GM12878 (cell line): Measurements from ENCODE around the gene PODN. TPM values are rescaled to one million over a fixed set of nuclear protein-coding genes. Genes with fewer than 3 reads are reported as not detected.

Source experiments
- ATAC-seq: fragments of 200-7000 bp; cut with Tn5 transposase; 3 replicates; pipeline ENCODE4 v1.9.1; 2020; ENCODE audit warnings: mild to moderate bottlenecking, moderate library complexity
- BruUV-seq: library from RNA; stranded (reverse); fragments of 400-500 nt; replicated peaks from 2 replicates; lab custom pipeline; 2021; lab: Mats Ljungman, UMichigan
- CTCF ChIA-PET: fragments of 300-600 bp; sonication (Branson Sonifier 250); formaldehyde crosslinking; extraction: SDS; loops from one replicate; lab custom pipeline; 2021; ENCODE audit warnings: inconsistent platforms; lab: Yijun Ruan, JAX
- POLR2A ChIA-PET: fragments of 350-600 bp; formaldehyde crosslinking; extraction: SDS; loops from one replicate; lab custom pipeline; 2021; ENCODE audit warnings: inconsistent platforms; lab: Charles Lee
- RAD21 ChIA-PET: fragments of 300-600 bp; sonication (Branson Sonifier 250); formaldehyde crosslinking; loops from one replicate; lab custom pipeline; 2023; ENCODE audit warnings: antibody characterized with exemption; ENCODE audit not compliant: unreplicated experiment; lab: Charles Lee
- SMC1A ChIA-PET: fragments of 300-600 bp; sonication (Branson Sonifier 250); formaldehyde crosslinking; loops from one replicate; lab custom pipeline; 2023; ENCODE audit not compliant: unreplicated experiment, uncharacterized antibody; lab: Charles Lee
- DNase-seq: peaks from one replicate; pipeline ENCODE4 v3.0.0-alpha.2; 2011; ENCODE audit warnings: low read depth, low spot score
- FAIRE-seq: peaks from 3 replicates; lab custom pipeline; 2011; peaks lifted over from hg19 to GRCh38; lab: Jason Lieb, UNC
- H2AFZ ChIP-seq: 2 replicates; pipeline ENCODE4 v1.6.0; 2011; ENCODE audit warnings: low read depth, low read length, control low read depth; ENCODE audit not compliant: control insufficient read depth
- H3K27ac ChIP-seq: 2 replicates; pipeline ENCODE4 v1.5.1; 2011; ENCODE audit warnings: control low read depth; ENCODE audit not compliant: control insufficient read depth, insufficient read depth
- H3K27me3 ChIP-seq, 2 experiments: replicated peaks in 1 of 2; 2 replicates each; pipeline versions ENCODE4 v1.6.0 to v1.6.1; 2011; ENCODE audit warnings: low read length in 1 of 2; ENCODE audit not compliant: control insufficient read depth in 2 of 2, insufficient read depth in 2 of 2
- H3K36me3 ChIP-seq, 2 experiments: 2 replicates each; pipeline ENCODE4 v1.5.1; 2011; ENCODE audit warnings: low read length in 1 of 2; ENCODE audit not compliant: control insufficient read depth in 2 of 2, insufficient read depth in 2 of 2
- H3K4me1 ChIP-seq: 2 replicates; pipeline ENCODE4 v1.6.1; 2011; ENCODE audit warnings: mild to moderate bottlenecking, low read length, moderate library complexity, mixed read lengths; ENCODE audit not compliant: control insufficient read depth, insufficient read depth
- H3K4me2 ChIP-seq: 2 replicates; pipeline ENCODE4 v1.6.0; 2011; ENCODE audit warnings: control low read depth; ENCODE audit not compliant: control insufficient read depth, insufficient read depth
- H3K4me3 ChIP-seq: fragments of 200-600 bp; sonication (generic); 2 replicates; pipeline ENCODE4 v1.5.1; 2016
- H3K79me2 ChIP-seq: 2 replicates; pipeline ENCODE4 v1.6.0; 2011; ENCODE audit warnings: low read length; ENCODE audit not compliant: control insufficient read depth, insufficient read depth
- H3K9ac ChIP-seq: 2 replicates; pipeline ENCODE4 v1.8.0; 2011; ENCODE audit warnings: low read length, control low read depth, mixed read lengths; ENCODE audit not compliant: control insufficient read depth, insufficient read depth
- H3K9me3 ChIP-seq: replicated peaks from 3 replicates; pipeline ENCODE4 v1.5.1; 2011; ENCODE audit warnings: mild to moderate bottlenecking, low read length; ENCODE audit not compliant: control insufficient read depth, insufficient read depth
- H4K20me1 ChIP-seq: 2 replicates; pipeline ENCODE4 v1.6.0; 2011; ENCODE audit not compliant: control insufficient read depth, insufficient read depth
- CHD4 ChIP-seq: fragments of 200-600 bp; sonication (generic); IDR thresholded peaks from 2 replicates; pipeline ENCODE4 v1.6.1; 2016; ENCODE audit warnings: mild to moderate bottlenecking
- E2F8 ChIP-seq: fragments of 450-650 bp; IDR thresholded peaks from 2 replicates; pipeline ENCODE4 v1.6.1; 2018; ENCODE audit warnings: mild to moderate bottlenecking, low read depth, moderate library complexity; ENCODE audit not compliant: partially characterized antibody
- EZH2 ChIP-seq: IDR thresholded peaks from 2 replicates; pipeline ENCODE4 v1.6.1; 2012; ENCODE audit warnings: low read depth, mild to moderate bottlenecking, control low read depth, inconsistent platforms, low read length, borderline replicate concordance; ENCODE audit not compliant: control insufficient read depth
- HDAC6 ChIP-seq: fragments of 200-600 bp; sonication (generic); IDR thresholded peaks from one replicate; pipeline ENCODE4 v1.8.0; 2017; ENCODE audit warnings: antibody characterized with exemption; ENCODE audit not compliant: unreplicated experiment
- LARP7 ChIP-seq: fragments of 450-650 bp; IDR thresholded peaks from 2 replicates; pipeline ENCODE4 v1.6.1; 2017; ENCODE audit warnings: mild to moderate bottlenecking
- NFXL1 ChIP-seq: fragments of 450-650 bp; IDR thresholded peaks from 2 replicates; pipeline ENCODE4 v1.6.1; 2017; ENCODE audit warnings: antibody characterized with exemption, mild to moderate bottlenecking, borderline replicate concordance
- PAX8 ChIP-seq: fragments of 450-650 bp; IDR thresholded peaks from 2 replicates; pipeline ENCODE4 v1.6.1; 2017; ENCODE audit warnings: mild to moderate bottlenecking, moderate library complexity
- PBX3 ChIP-seq: IDR thresholded peaks from 2 replicates; pipeline ENCODE4 v1.6.1; 2011; ENCODE audit warnings: mild to moderate bottlenecking, low read depth, low read length, moderate library complexity; ENCODE audit not compliant: insufficient replicate concordance
- YY1 ChIP-seq: IDR thresholded peaks from 2 replicates; pipeline ENCODE4 v1.6.1; 2011; ENCODE audit warnings: low read depth, mild to moderate bottlenecking, low read length
- ZNF217 ChIP-seq: fragments of 450-650 bp; IDR thresholded peaks from 2 replicates; pipeline ENCODE4 v1.6.1; 2017; ENCODE audit warnings: antibody characterized with exemption, mild to moderate bottlenecking
- ZNF384 ChIP-seq: IDR thresholded peaks from 2 replicates; pipeline ENCODE4 v1.6.1; 2012; ENCODE audit warnings: low read depth, mild to moderate bottlenecking, low read length, improper control_type of control experiment, borderline replicate concordance
- WGBS: methylation state at CpG from one replicate; pipeline ENCODE4 v1.1.6; 2016; ENCODE audit warnings: low lambda C conversion rate; ENCODE audit not compliant: insufficient replicate concordance, insufficient coverage; ENCODE audit errors: missing lambda C conversion rate; 5-methylcytosine and 5-hydroxymethylcytosine counted together
- in situ Hi-C: fragments of 300-500 bp; cut with MboI; formaldehyde crosslinking; loops from 9 replicates; pipeline ENCODE4 v1.14.3; 2018; ENCODE audit warnings: mixed read lengths
- intact Hi-C: fragments of 100-400 bp; cut with micrococcal nuclease; formaldehyde crosslinking; loops from one replicate; pipeline ENCODE4 v1.14.2; 2022; ENCODE audit not compliant: unreplicated experiment
- polyA plus RNA-seq, 11 experiments: library from polyadenylated mRNA; depleted of rRNA in 4 of 11; unstranded in 6 of 11; stranded (reverse) in 5 of 11; fragments of >200 nt; fragmentation: Nextera tagmentation in 4 of 11; fragmentation: Illumina TruSeq in 1 of 11; extraction: Ambion mirVana in 4 of 11; extraction: Trizol in 1 of 11; gene quantifications; 1 replicate in 1 of 11; 2 replicates in 10 of 11; pipeline versions ENCODE4 v1.2.1 to v1.2.3, GENCODE V29; 2011 to 2016; ENCODE audit warnings: inconsistent platforms in 2 of 11, missing spikeins in 2 of 11, low read depth in 1 of 11
- total RNA-seq, 4 experiments: library from RNA; depleted of rRNA in 3 of 4; stranded (reverse); fragments of >200 nt in 3 of 4; fragmentation: Illumina TruSeq in 1 of 4; extraction: Trizol in 1 of 4; gene quantifications; 2 replicates each; pipeline versions ENCODE4 v1.2.1 to v1.2.3, GENCODE V29; 2013 to 2021
- TF ChIP-seq, protein P1 (sequence below): fragments of 150-350 bp; IDR thresholded peaks from 2 replicates; pipeline ENCODE4 v1.6.1; 2016; ENCODE audit warnings: low read depth, low read length
- TF ChIP-seq, protein P2 (sequence below): fragments of 450-650 bp; IDR thresholded peaks from 2 replicates; pipeline ENCODE4 v1.6.1; 2016; ENCODE audit warnings: mild to moderate bottlenecking

PODN gene
- total and polyA plus RNA-seq, 10 of the 15 experiments (the other 5 are each of a cell fraction or from before 2014, with no cell fraction given), result 0.10 TPM; not detected in 9

- Histone ChIP-seq H3K79me2 (no peaks in the 10 kb centered on the region), H3K4me1 (no peaks in the 10 kb centered on the region), H3K9me3 (no peaks in the 10 kb centered on the region), H3K36me3 (no peaks in the 10 kb centered on the region), H3K4me3 (no peak overlapping the region), H2AFZ (no peak overlapping the region), H4K20me1 (no peaks in the 10 kb centered on the region), H3K27ac (no peak overlapping the region), H3K27me3 (no peaks in the 10 kb centered on the region; a peak in 1 of 4 replicates), H3K9ac (no peak overlapping the region), H3K4me2 (no peak overlapping the region)
- CTCF ChIA-PET, result interaction anchor here (0.6 kb wide), 1 partner anchor 157 kb away, joined by 3 read pairs; no protein-coding TSS in a partner anchor
- DNase-seq (no peak), FAIRE-seq (no peak), ATAC-seq (no peak)
- SMC1A ChIA-PET, result no interaction called here
- RAD21 ChIA-PET, result no interaction called here
- 61% methylated on average over 19 of the region's 19 CpGs for WGBS
- BruUV-seq, result no TSS peak
- in situ Hi-C loops (no loop called here), intact Hi-C loops (no loop called here)
- POLR2A ChIA-PET, result no interaction called here
- TF ChIP-seq HDAC6 (no peak), ZNF384 (no peak), PBX3 (no peak), NFXL1 (no peak), CHD4 (no peak), ZNF217 (no peak), LARP7 (no peak), E2F8 (no peak), EZH2 (no peak), YY1 (no peak), PAX8 (no peak)
- TF ChIP-seq, protein P1, sequence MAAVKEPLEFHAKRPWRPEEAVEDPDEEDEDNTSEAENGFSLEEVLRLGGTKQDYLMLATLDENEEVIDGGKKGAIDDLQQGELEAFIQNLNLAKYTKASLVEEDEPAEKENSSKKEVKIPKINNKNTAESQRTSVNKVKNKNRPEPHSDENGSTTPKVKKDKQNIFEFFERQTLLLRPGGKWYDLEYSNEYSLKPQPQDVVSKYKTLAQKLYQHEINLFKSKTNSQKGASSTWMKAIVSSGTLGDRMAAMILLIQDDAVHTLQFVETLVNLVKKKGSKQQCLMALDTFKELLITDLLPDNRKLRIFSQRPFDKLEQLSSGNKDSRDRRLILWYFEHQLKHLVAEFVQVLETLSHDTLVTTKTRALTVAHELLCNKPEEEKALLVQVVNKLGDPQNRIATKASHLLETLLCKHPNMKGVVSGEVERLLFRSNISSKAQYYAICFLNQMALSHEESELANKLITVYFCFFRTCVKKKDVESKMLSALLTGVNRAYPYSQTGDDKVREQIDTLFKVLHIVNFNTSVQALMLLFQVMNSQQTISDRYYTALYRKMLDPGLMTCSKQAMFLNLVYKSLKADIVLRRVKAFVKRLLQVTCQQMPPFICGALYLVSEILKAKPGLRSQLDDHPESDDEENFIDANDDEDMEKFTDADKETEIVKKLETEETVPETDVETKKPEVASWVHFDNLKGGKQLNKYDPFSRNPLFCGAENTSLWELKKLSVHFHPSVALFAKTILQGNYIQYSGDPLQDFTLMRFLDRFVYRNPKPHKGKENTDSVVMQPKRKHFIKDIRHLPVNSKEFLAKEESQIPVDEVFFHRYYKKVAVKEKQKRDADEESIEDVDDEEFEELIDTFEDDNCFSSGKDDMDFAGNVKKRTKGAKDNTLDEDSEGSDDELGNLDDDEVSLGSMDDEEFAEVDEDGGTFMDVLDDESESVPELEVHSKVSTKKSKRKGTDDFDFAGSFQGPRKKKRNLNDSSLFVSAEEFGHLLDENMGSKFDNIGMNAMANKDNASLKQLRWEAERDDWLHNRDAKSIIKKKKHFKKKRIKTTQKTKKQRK, result no peak
- TF ChIP-seq, protein P2, sequence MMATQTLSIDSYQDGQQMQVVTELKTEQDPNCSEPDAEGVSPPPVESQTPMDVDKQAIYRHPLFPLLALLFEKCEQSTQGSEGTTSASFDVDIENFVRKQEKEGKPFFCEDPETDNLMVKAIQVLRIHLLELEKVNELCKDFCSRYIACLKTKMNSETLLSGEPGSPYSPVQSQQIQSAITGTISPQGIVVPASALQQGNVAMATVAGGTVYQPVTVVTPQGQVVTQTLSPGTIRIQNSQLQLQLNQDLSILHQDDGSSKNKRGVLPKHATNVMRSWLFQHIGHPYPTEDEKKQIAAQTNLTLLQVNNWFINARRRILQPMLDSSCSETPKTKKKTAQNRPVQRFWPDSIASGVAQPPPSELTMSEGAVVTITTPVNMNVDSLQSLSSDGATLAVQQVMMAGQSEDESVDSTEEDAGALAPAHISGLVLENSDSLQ, result no peak
Measured at GRCh38 chr1:53088616-53089300, 26.7 kb downstream of the PODN start.
